ENCODE results near the gene CD300A. TPM values are rescaled to one million over a fixed set of nuclear protein-coding genes. Genes with fewer than 3 reads are reported as not detected.

The CD300A gene
- total RNA-seq, 3 donors from 2014 or later (not counting 1 experiment from before 2014, with no cell fraction given) = 287 to 370 (median 295) TPM

DNA sequence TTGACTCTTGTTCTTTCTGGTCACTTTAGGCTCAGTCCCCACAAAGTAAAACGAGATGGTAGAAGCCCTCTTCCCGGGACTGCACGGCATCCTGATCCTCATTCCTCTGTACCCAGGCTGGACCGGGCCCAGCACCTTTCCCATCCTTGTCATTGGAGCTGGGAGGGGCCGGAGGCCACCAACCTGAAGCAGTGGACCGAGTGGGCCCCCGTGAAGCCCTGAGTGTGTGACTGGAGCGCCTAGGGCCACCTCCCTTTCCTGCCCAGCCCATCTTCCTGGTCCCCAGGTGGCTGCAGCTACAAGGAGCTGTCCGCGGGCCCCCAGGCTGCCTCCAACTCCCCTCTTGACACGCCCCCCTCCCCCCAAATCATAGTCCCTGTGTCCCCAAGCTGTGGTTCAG, 17.1 kb upstream of the CD300A start:
- peaks cover 7 to 15% of the 10 kb centered on the region in 2 donors for H3K4me1 Mint-ChIP-seq
- no peak overlapping the region for H3K27ac ChIP-seq (ENCODE audit: low read length)
- TF ChIP-seq CTCF (IDR thresholded peaks at IDR 0.05) = no peak
- intact Hi-C loops (cut with micrococcal nuclease) = no loop called here
- no peaks in the 10 kb centered on the region for H3K36me3 Mint-ChIP-seq
- H3K9me3 Mint-ChIP-seq = no peaks in the 10 kb centered on the region
- peaks cover 0 to 2% of the 10 kb centered on the region in 2 donors for H3K27me3 Mint-ChIP-seq (ENCODE audit: low read depth in 2 of 2)
- H3K9me3 ChIP-seq (ENCODE audit: control insufficient read depth, insufficient read depth, low read length) = no peaks in the 10 kb centered on the region
- ATAC-seq (no peak), DNase-seq (no peak)
- WGBS (ENCODE audit: insufficient coverage) = 86% methylated on average over 11 of the region's 11 CpGs
- H3K4me3 ChIP-seq (ENCODE audit: low read length) = no peak overlapping the region
- H3K4me1 ChIP-seq (ENCODE audit: control insufficient read depth, insufficient read depth, low read length) = peaks cover 34% of the 10 kb centered on the region
- no peaks in the 10 kb centered on the region for H3K36me3 ChIP-seq (ENCODE audit: control insufficient read depth, insufficient read depth, low read length)
- H3K27me3 ChIP-seq (ENCODE audit: control insufficient read depth, insufficient read depth, low read length) = peaks cover 2% of the 10 kb centered on the region
- no peak overlapping the region for H3K4me3 Mint-ChIP-seq
- H3K27ac Mint-ChIP-seq = no peak overlapping the region

GRCh38 chr17:74449773-74450172, 16.7 kb upstream of the CD300A start:
- no peak for TF ChIP-seq CTCF (IDR thresholded peaks at IDR 0.05)
- intact Hi-C loops (cut with micrococcal nuclease) = no loop called here
- Histone ChIP-seq H3K27me3 (ENCODE audit: control insufficient read depth, insufficient read depth, low read length) (peaks cover 2% of the 10 kb centered on the region), H3K4me3 (ENCODE audit: low read length) (no peak overlapping the region), H3K36me3 (ENCODE audit: control insufficient read depth, insufficient read depth, low read length) (no peaks in the 10 kb centered on the region), H3K4me1 (ENCODE audit: control insufficient read depth, insufficient read depth, low read length) (peaks cover 36% of the 10 kb centered on the region), H3K9me3 (ENCODE audit: control insufficient read depth, insufficient read depth, low read length) (no peaks in the 10 kb centered on the region), H3K27ac (ENCODE audit: low read length) (no peak overlapping the region)
- Mint-ChIP-seq H3K27me3 (ENCODE audit: low read depth in 2 of 2) (peaks cover 0 to 2% of the 10 kb centered on the region in 2 donors), H3K36me3 (no peaks in the 10 kb centered on the region), H3K9me3 (no peaks in the 10 kb centered on the region), H3K4me3 (no peak overlapping the region), H3K4me1 (peaks cover 7 to 16% of the 10 kb centered on the region in 2 donors), H3K27ac (no peak overlapping the region)
- DNase-seq (no peak), ATAC-seq (no peak)
- 86% methylated on average over 5 of the region's 5 CpGs for WGBS (ENCODE audit: insufficient coverage)

DNA sequence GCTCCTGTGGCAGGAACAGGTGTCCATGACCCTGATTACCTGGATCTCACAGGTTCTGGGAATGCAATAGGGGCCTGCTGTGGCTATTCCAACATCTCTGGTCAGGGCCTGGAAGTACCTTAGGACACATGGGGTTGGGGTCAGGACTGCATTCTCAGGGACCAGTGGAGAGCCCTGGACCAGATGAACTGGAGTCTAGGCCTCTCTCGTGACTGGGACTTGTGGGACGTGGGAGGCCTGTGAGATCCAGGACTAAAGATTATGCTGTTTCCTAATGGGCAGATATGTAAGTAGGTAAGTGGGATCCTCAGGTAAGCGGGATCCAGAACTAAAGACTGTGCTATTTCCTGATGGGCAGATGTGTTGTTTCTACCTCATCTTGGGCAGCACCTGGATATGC, 16.2 kb upstream of the CD300A start:
- H3K27ac ChIP-seq (ENCODE audit: low read length) = no peak overlapping the region
- H3K4me3 Mint-ChIP-seq = no peak overlapping the region
- peaks cover 40% of the 10 kb centered on the region for H3K4me1 ChIP-seq (ENCODE audit: control insufficient read depth, insufficient read depth, low read length)
- H3K27me3 ChIP-seq (ENCODE audit: control insufficient read depth, insufficient read depth, low read length) = peaks cover 2% of the 10 kb centered on the region
- DNase-seq (no peak), ATAC-seq (no peak)
- no peaks in the 10 kb centered on the region for H3K9me3 Mint-ChIP-seq
- peaks cover 7 to 19% of the 10 kb centered on the region in 2 donors for H3K4me1 Mint-ChIP-seq
- H3K36me3 ChIP-seq (ENCODE audit: control insufficient read depth, insufficient read depth, low read length) = no peaks in the 10 kb centered on the region
- H3K27ac Mint-ChIP-seq = no peak overlapping the region
- 97% methylated on average over 3 of the region's 3 CpGs for WGBS (ENCODE audit: insufficient coverage)
- no peaks in the 10 kb centered on the region for H3K9me3 ChIP-seq (ENCODE audit: control insufficient read depth, insufficient read depth, low read length)
- H3K36me3 Mint-ChIP-seq = no peaks in the 10 kb centered on the region
- no peak overlapping the region for H3K4me3 ChIP-seq (ENCODE audit: low read length)
- TF ChIP-seq CTCF (IDR thresholded peaks at IDR 0.05) = no peak
- intact Hi-C loops (cut with micrococcal nuclease) = no loop called here
- peaks cover 0 to 2% of the 10 kb centered on the region in 2 donors for H3K27me3 Mint-ChIP-seq (ENCODE audit: low read depth in 2 of 2)

DNA sequence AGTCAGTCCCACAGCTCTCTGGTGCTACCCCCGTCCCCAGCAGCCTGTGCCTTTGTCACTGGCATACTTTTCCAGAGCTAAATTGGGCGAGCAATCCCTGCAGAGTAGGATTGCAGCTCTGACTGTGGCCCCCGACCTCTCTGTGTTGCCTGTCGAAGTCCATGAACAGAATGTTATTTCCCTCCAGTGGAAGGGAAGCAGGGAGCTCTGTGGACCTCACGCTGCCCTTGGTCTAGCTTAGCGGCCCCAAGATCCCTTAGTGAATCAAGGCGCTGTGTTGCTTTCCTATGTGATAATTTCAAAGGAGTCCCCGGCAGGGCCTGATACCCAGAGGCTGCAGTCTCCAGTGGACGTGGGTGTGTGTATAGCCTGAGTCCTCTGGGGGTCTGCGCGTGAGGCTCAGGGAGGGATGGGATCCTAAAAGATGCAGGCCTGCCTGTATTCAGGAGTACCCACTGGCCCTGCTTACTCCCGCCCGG, 15.5 kb upstream of the CD300A start:
- Mint-ChIP-seq H3K36me3 (no peaks in the 10 kb centered on the region), H3K9me3 (no peaks in the 10 kb centered on the region), H3K4me3 (no peak overlapping the region), H3K4me1 (peaks cover 7 to 21% of the 10 kb centered on the region in 2 donors), H3K27me3 (ENCODE audit: low read depth in 2 of 2) (peaks cover 0 to 2% of the 10 kb centered on the region in 2 donors), H3K27ac (no peak overlapping the region)
- intact Hi-C loops (cut with micrococcal nuclease) = no loop called here
- Histone ChIP-seq H3K36me3 (ENCODE audit: control insufficient read depth, insufficient read depth, low read length) (no peaks in the 10 kb centered on the region), H3K4me3 (ENCODE audit: low read length) (no peak overlapping the region), H3K27ac (ENCODE audit: low read length) (no peak overlapping the region), H3K27me3 (ENCODE audit: control insufficient read depth, insufficient read depth, low read length) (peaks cover 2% of the 10 kb centered on the region), H3K9me3 (ENCODE audit: control insufficient read depth, insufficient read depth, low read length) (no peaks in the 10 kb centered on the region), H3K4me1 (ENCODE audit: control insufficient read depth, insufficient read depth, low read length) (peaks cover 40% of the 10 kb centered on the region)
- ATAC-seq (no peak), DNase-seq (no peak)
- TF ChIP-seq CTCF (IDR thresholded peaks at IDR 0.05) = no peak
- WGBS (ENCODE audit: insufficient coverage) = 91% methylated on average over 13 of the region's 13 CpGs
